ENCODE results near the gene RNF151. TPM values are rescaled to one million over a fixed set of nuclear protein-coding genes. Genes with fewer than 3 reads are reported as not detected.

Gene RNF151
- total and polyA plus RNA-seq, 2 of the 13 experiments (the other 11 are each of a cell fraction or from before 2014, with no cell fraction given): not detected

DNA sequence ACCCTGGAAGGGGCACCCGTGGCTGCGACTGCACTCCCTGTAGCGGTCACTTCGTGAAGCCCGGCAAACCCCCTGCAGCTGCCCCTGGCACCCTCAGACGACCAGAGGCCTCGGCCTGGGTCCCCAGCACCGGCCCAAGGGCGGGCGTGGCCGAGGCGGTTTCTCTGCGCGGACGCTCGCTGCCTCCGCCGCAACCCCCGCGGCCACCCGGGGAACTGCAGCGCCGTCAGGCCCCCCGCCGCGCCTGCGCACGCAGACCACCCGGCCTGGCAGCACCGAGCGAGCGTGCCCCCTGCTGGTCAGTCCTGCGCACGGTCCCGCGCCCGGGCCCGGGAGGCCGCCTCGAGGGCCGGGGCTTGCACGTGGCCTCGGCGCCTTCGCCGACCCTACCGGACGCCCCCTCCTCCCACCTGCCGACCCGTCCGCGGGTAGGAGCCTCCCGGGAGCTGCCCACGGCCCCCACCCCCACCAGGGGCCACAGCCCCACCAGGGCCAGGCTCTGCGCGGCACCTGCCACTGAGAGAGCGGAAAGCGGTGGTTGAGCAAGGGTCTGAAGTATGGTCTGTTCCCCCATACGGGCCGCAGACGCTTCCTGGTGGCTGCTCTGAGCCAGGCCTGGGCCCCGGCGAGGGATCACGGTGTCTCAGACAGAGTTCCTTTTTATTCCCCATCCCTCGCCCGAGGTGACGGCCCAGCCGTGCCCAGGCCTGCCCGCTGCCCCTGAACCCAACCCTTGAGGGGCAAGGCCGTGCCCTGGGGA is 36.9 kb upstream of the RNF151 start (continued):
- TF ChIP-seq ZNF407 (CRISPR knock-in tag; IDR thresholded peaks at IDR 0.05; ENCODE audit: not compliant biosample characterization): no peak
- no peak for TF ChIP-seq MTA3 (CRISPR knock-in tag; IDR thresholded peaks at IDR 0.05)
- TF ChIP-seq MEIS1 (CRISPR knock-in tag; IDR thresholded peaks at IDR 0.05; ENCODE audit: borderline replicate concordance): peak; percentile 65; the same call in 1 of the 2 replicates
- no peak for TF ChIP-seq ZNF136 (CRISPR knock-in tag; IDR thresholded peaks at IDR 0.05; ENCODE audit: low read depth)
- TF ChIP-seq FOXA3 (CRISPR knock-in tag; IDR thresholded peaks at IDR 0.05): no peak; the same call in 1 of the 2 replicates
- TF ChIP-seq TRIM22 (IDR thresholded peaks at IDR 0.05): no peak
- 0 out of 2 replicates have a peak, but pooled peaks have one; percentile 76 for TF ChIP-seq GTF3A (CRISPR knock-in tag; conservative IDR thresholded peaks at IDR 0.05)
- TF ChIP-seq DR1 (CRISPR knock-in tag; IDR thresholded peaks at IDR 0.05): no peak
- no peak for TF ChIP-seq MATR3 (CRISPR knock-in tag; IDR thresholded peaks at IDR 0.05)
- TF ChIP-seq STAT5B (CRISPR knock-in tag; IDR thresholded peaks at IDR 0.05): no peak
- TF ChIP-seq CEBPG (CRISPR knock-in tag; IDR thresholded peaks at IDR 0.05): no peak
- peak; percentile 43; the same call in 1 of the 2 replicates for TF ChIP-seq RARA (CRISPR knock-in tag; IDR thresholded peaks at IDR 0.05)
- 0 out of 2 replicates have a peak, but pooled peaks have one; percentile 14 for TF ChIP-seq GATA4 (IDR thresholded peaks at IDR 0.05; ENCODE audit: borderline replicate concordance, low read depth)
- TF ChIP-seq ZNF543 (CRISPR knock-in tag; IDR thresholded peaks at IDR 0.05): peak; percentile 85; the same call in 1 of the 2 replicates
- TF ChIP-seq, protein P1, sequence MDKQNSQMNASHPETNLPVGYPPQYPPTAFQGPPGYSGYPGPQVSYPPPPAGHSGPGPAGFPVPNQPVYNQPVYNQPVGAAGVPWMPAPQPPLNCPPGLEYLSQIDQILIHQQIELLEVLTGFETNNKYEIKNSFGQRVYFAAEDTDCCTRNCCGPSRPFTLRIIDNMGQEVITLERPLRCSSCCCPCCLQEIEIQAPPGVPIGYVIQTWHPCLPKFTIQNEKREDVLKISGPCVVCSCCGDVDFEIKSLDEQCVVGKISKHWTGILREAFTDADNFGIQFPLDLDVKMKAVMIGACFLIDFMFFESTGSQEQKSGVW (CRISPR knock-in tag; IDR thresholded peaks at IDR 0.05; ENCODE audit: borderline replicate concordance): no peak
- TF ChIP-seq LCORL (IDR thresholded peaks at IDR 0.05): no peak
- TF ChIP-seq LCORL (CRISPR knock-in tag; IDR thresholded peaks at IDR 0.05): no peak
- TF ChIP-seq NR3C1 (CRISPR knock-in tag; IDR thresholded peaks at IDR 0.05): no peak
- TF ChIP-seq CHD4 (IDR thresholded peaks at IDR 0.05; ENCODE audit: borderline replicate concordance, low read length): no peak

All from HepG2 (cell line).